T-helper 2 cell treated with Interferon-gamma antibody and Interleukin-4, amounts not matched to agents 100 ng/mL and 5 ng/mL, for 36 hours (primary cell): ENCODE results near the gene SYNGAP1. TPM values are rescaled to one million over a fixed set of nuclear protein-coding genes. Genes with fewer than 3 reads are reported as not detected.
"Not testable (repeated sequence)": the region's sequence is repeated elsewhere in the genome, so short reads cannot be mapped to it uniquely, and the experiment has no call there.

Source experiments
- intact Hi-C: fragments of 100-400 bp; cut with micrococcal nuclease; formaldehyde crosslinking; loops from one replicate; pipeline ENCODE4 v1.15.1; 2023
- total RNA-seq: library from RNA; stranded (reverse); gene quantifications from 2 replicates; pipeline ENCODE4 v1.2.3, GENCODE V29; 2022

SYNGAP1 gene
- 36.4 and 40.7 TPM in 2 replicates for total RNA-seq

DNA sequence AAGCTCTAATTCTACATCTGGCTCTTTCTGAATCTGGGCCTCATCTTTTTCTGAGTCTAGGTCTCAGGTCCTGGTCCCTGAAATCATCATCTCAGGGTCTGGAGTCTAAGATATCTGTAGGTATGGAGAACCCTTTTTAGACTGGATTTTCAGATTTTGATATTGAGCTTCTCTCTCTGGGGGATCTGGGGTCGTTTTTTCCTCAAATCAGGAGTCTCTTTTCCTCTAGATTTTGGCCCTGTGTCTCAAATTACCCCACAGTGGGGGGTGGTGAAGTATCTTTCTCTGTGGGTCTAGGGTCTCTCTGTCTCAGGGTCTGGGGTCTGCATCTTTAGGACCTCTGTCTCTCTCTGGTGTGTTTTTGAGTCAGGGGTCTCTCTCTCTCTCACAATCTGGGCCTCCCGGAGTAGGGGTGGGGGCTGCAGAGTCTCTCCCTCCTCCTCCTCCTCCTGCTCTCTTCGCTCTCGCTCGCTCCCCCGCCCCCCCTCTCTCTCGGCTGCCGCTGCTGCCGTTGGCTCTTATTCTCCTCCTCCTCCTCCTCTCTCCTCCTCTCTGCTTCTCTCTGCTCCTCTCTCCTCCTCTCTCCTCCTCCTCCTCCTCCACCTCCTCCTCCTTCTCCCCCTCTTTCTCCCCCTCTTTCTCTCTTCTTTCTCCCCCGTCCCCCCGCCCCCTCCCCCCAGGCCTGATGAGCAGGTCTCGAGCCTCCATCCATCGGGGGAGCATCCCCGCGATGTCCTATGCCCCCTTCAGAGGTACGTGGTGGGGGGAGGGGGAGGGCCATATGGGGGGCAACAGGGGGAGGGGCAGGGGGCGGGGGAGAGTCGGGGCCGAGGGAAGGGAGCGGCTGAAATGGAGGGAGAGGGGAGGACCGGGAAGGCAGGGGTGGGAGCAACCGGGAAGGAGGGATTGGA is at the start of gene SYNGAP1:
Gene SYNGAP1 (plus strand): TSS at position 486 of the 911 bp plus-strand sequence. CDS start 200 bp downstream, at position 686.
- intact Hi-C loops: loop anchor here (2.0 kb wide), 2 partner anchors 151 to 369 kb away; partner anchors contain the start of gene LEMD2

DNA sequence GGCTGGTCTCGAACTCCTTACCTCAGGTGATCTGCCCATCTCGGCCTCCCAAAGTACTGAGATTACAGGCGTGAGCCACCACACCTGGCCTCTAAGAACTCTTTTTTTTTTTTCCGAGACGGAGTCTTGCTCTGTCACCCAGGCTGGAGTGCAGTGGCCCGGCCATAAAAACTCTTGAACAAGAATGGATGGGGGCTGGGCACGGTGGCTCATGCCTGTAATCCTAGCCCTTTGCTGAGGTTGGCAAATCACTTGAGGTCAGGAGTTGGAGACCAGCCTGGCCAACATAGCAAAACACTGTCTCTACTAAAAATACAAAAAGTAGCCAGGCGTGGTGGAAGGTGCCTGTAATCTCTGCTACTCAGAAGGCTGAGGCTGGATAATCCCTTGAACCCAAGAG is 48.0 kb upstream of the SYNGAP1 start:
- intact Hi-C loops: not testable (repeated sequence)

DNA sequence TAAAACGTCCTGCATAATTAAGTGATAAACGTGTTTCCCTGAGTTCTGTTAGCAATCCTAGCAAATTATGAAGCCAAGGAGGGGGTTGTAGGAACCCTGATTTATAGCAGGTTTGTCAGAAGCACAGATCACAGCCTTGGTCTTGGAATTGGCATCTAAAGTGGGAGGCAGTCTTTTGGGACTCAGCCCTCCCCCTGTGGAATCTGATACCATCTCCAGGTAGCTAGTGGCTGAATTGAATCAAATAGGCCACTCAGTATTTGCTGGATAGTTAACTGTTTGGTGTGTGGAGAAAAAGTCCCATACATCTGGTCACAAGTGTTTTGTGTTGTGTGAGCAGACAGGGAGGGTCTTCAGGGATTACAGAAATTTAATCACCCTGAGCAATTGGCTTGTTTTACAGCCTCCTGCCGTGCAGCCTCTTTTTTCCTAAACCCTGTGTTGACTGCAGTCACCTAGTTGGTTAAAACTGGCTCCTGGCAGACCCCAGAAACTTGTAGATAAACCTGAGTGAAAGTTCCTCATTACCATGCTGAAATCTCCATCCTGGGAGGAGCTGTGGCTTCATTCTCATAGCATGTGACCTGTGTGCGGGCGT is 47.2 kb upstream of the SYNGAP1 start:
- intact Hi-C loops: no loop called here

DNA sequence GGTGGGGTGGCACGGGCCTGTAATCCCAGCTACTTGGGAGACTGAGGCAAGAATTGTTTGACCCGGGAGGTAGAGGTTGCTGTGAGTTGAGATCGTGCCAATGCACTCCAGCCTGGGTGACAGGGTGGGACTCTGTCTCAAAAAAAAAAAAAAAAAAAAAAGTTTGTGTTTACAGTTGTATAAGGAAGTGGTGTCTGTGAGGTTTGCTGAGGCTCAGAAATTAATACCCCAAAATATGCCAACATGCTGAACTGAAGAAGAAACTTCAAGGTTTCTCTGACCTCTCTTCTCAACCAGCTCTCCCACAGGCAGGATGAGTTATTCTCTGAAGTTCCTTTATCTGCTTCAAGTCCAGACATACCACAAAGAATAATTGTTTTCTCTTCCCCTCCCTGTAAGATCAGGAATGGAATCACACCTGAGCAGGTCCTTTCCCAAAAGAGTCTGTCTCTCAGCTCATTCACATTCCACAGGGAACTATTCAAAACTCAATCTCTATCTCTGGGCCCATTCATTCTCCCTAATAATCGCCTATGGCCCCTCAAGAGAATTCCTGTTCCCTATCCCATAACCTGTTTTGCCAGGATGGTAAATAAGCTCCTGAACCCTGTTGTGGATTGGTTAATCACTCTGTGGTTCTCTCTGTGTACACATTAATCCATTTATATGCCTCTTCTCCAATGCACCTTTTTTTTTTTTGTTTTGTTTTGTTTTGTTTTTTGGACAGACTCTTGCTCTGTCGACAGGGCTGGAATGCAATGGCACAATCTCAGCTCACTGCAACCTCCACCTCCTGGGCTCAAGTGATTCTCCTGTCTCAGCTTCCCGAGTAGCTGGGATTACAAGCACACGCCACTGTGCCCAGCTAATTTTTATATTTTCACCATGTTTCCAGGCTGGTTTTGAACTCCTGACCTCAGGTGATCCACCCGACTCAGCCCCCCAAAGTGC is 45.6 kb upstream of the SYNGAP1 start:
- intact Hi-C loops: no loop called here

DNA sequence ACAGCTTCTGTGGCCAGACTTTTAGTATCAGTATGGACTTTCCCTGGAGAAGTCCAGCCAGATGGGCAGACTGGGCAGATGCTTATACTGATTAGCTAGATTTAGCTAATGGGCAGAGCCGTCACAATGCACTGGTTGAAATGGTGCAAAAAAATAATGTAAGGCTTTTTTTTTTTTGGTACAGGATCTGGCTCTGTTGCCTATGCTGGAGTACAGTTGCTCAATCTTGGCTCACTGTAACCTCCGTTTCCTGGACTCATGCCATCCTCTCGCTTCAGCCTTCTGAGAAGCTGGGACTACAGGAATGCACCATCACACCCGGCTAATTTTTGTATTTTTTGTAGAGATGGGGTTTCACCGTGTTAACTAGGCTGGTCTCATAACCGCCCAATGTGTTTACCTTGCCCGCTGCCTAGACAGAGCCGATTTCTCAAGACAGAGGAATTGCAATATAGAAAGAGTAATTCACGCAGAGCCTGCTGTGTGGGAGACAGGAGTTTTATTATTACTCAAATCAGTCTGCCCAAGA is 44.7 kb upstream of the SYNGAP1 start:
- intact Hi-C loops: no loop called here

DNA sequence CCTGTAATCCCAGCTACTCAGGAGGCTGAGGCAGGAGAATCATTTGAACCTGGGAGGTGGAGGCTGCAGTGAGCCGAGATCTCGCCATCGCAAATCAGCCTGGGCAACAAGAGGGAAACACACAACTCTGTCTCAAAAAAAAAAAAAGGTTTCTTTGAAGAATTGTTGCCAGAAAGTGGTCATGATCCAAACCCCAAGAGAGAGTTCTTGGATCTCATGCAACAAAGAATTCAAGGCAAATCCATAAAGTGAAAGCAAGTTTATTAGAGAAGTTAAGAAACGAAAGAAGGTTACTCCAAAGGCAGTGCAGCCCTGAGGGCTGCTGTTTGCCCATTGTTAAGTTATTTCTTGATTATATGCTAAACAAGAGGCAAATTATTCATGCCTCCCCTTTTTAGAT is 42.7 kb upstream of the SYNGAP1 start:
- intact Hi-C loops: no loop called here

DNA sequence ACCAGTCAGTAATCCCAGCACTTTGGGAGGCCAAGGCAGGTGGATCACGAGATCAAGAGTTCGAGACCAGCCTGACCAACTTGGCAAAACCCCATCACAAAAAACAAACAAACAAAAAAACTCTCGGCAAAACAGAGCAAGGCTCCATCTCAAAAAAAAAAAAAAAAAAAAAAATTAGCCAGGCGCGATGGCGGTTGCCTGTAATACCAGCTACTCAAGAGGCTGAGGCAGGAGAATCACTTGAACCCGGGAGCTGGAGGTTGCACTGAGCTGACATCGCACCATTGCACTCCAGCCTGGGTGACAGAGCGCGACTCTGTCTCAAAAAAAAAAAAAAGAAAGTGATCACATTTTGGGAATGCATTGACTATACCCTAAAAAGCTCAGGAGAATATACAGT is 40.7 kb upstream of the SYNGAP1 start:
- intact Hi-C loops: not testable (repeated sequence)

DNA sequence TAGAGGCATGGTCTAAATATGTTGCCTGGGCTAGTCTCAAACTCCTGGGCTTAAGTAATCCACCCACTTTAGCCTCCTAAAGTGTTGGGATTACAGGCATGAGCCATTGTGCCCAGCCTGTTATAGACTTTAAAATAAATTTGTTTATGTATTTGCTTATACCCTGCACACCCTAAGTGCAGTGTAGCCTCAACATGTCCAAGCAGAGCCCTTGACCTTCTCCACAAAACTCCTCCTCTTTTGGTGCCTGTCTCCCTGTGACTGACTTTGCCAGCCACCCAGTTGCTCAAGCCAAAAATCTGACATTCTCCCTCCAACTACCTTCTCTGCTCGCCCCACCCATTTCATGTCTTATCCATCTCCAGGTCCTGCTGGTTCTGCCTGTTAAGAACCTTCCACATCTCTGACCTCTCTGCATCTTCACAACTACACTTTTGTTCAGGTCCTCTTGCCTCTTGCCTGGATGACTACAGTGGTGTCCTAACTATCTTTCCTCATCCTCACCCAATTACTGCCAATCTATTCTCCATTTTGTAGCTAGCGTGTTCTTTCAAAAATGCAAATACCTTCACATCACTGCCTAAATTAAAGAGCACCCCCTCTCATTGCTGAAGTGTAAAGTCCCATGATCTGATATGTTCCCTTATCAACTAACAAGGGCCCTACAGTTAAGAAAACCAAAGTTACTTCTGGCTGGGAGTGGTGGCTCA is 39.4 kb upstream of the SYNGAP1 start:
- intact Hi-C loops: no loop called here

DNA sequence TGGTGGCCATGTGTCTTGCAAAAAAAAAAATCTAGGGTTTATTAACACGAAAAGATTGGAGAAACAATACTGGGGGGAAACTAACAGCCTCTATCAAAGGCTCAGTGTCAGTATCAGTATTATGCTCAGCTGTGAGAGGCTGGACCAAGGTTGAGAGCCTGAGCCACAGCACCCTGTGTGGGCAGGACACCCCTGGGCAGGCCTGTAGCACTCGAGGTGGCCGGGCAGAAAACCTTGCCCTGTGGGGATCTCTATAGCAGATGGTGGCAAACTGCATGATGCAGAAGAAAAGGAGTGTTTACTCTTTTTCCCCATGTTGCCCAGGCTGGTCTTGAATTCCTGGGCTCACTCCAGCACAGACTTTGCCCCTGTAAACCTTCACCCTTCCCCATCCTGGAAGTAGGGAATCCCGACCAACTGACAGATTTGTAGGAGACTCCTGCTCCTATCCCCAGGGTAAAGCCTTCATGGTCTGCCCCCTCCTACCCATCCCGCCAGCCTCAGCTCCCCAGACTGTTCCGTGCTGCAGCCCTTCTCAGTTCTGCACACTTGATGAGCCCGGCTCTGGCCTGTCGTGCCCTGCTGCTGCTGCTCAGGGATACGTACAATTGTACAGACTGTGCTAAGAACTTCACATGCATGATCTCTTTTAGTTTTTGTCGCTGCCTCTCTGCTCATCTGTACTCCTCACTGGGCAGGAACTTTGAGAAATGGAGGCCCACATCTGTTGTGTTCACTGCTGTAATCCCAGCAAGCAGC is 36.3 kb upstream of the SYNGAP1 start:
- intact Hi-C loops: no loop called here

DNA sequence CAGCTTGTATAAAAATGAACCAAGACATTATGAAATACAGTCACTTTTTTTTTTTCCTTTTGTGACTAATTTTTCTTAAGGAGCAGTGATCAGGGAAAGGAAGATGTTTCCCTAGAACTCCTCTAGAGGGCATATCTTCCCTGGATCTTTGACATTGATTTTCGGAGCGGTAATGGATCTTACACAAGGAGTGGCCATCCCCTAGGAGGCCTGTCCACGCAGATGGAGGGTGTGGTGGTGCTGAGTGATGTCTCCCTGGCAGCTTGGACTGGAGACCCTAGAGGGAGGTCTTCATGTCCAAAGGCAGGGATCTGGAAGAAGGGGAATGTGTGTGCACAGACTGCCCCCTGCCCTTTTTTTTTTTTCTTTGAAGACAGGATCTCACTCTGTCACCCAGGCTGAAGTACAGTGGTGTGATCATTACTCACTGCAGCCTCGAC is 35.3 kb upstream of the SYNGAP1 start:
- intact Hi-C loops: no loop called here

DNA sequence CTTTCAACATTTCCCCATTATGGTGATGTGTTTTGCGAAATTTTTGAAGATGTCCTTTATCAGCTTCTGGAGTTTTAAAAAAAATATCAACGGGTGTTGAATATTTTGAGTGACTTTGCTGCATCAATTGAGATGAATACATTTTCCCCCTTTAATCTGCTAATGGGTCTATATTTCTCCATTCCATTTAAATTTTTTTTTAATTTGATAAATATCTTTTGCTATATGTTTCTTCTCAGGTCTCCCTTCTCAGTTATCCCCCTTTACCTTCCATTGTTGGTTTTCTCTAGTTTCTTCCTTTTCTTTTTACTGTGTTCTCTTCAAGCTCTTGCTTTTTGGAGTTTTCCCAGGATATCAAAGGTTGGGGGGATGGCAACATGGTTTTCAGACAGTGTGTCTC is 29.7 kb upstream of the SYNGAP1 start:
- intact Hi-C loops: loop anchor here (2.0 kb wide), 1 partner anchor 191 kb away; the partner anchor contains the start of gene BAK1

DNA sequence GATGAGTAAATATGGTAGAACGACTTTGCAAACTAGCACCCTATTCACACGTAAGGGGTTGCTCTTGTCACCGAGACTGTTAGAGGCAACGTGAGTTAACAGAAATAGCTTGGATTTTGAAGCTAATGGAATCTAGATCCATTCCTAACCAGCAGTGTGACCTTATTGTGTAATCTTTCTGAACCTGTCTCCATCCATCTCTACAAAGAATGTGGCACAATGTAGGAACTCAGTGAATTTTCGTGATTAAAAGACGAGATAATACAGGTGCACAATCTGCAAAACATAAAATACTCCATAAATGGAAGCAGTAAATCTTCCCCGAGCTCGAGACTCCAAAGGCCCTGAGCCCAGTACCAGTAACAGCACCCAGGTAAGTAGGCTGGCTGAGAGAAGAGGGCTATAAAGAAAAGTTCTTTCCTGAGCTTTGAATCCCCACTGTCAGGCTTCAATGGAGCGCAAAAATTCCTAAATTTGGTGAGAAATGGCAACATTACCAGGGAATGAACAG is 29.0 kb upstream of the SYNGAP1 start:
- intact Hi-C loops: loop anchor here (1.0 to 2.0 kb wide), 11 partner anchors 19 to 190 kb away; partner anchors contain the start of genes B3GALT4, BAK1, PFDN6 and WDR46

DNA sequence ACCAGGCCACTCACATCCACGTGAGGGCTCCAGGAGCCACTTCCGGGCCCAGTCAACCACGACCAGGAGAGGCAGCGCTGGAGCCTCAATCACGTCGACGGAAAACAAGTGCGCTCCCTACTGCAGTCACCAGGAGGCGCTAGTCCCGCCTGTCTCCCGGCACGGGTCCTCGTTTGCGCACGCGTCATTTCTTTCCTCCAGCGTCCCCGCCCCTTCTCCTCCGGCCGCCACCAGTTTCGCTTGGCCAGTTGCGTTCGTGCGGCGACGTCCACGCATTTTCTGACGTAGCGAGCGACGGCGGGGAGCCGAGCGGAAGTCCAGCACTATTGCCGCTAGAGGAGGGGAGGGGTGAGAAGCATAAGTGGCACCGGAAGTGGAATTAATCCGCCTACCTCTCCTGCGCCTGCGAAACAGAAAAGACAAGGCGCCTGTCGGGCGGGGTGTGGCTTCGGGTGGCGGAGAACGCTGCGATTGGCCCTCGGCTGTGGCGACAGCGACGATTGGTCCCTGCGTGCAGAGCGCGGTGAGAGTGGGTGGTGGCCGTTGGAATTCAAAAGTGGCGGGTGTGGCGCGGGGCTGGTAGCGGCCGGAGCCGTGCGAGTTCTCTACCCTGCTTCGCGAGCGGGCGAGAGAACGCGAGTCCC is 28.5 kb upstream of the SYNGAP1 start, which contains the start of gene KIFC1:
Gene KIFC1 (plus strand): TSS at position 546 of the 644 bp plus-strand sequence. CDS start 163 bp downstream, outside the sequence.
- intact Hi-C loops: loop anchor here (1.0 to 2.0 kb wide), 11 partner anchors 19 to 189 kb away; partner anchors contain the start of genes B3GALT4, BAK1, PFDN6 and WDR46

DNA sequence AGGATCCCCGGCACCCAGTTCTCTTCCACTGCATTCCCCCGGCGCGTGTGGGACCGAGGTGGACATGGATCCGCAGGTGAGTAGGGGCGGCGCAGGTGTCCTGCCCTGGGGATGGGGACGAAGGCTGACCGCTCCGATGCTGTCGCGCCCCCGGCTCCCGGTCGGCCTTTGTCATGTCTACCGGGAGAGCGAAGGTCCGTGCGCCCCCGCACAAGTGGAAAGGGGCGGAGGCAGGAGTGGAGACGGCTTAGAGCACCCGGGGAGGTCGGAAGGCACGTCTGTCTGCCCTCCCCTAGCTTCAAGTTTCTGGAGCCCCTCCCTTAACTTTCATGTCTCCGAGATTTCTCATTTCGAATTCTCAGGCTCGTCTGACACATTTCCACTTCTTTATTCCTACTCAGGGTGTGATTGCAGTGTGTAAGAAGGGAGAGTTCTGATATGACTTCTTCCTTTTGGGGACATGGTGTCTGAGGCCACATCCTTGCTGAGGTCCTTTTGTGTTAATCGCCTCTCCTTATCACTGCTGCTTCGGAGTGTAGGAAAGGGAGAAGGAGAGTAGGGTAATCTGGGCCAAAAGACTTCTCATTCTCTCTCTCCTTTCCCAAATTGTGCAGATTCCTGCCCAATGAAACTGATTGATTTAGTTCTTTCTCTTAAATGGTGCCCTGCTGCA is 27.8 kb upstream of the SYNGAP1 start:
- intact Hi-C loops: loop anchor here (1.0 to 2.0 kb wide), 11 partner anchors 18 to 189 kb away; partner anchors contain the start of genes B3GALT4, BAK1, PFDN6 and WDR46

DNA sequence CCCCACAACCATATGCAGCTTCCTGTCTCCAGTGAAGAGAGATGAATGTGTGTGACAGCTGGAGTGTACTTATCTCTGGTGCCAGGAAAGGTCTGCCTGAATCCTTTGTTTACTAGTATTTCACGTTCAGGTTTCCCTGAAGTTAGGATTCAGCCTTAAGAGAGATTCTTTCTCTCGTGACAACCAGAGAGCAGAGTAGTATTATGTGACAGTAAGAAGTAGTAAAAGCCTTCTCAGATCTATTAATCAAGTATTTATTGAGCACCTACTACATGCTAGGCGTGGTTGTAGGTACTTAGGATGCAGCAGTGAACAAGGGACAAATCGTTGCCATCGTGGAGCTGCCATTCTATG is 27.3 kb upstream of the SYNGAP1 start:
- intact Hi-C loops: no loop called here

DNA sequence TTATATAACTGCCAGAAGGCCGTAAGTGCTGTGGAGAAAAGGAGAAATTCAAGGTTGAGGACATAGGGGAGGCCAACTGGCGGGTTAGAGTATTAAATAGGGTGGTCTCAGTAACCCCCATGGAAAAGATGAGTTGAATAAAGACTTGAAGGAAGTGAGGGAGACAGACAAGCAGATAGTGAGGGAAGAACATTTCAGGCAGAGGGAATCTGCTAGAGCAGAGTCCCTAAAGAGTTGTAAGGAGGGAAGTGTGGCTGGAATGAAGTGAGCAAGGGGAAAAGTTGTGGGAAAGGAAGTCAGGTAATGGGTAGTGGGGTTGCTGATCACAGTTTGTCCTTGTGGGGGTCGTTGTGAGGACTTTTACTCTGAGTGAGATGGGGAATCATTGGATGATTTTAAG is 26.9 kb upstream of the SYNGAP1 start:
- intact Hi-C loops: no loop called here

DNA sequence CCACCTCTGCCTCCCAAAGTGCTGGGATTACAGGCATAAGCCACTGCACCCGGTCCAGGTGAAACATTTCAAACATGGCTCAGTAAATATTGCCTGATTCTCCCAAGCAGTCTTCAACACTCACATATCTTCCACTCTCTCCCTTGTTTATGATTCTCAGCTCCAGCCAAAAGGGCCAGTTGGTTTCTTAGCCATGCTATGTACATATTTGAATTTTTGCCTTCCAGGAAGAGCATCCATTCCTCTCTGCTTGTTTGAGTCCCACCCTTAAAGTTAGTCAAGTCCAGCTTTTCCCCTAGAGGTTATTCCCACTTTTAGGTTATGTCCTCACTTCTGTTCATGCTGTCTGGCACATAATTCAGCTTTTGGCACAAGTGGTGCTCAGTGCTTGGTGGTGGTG is 22.3 kb upstream of the SYNGAP1 start:
- intact Hi-C loops: no loop called here

DNA sequence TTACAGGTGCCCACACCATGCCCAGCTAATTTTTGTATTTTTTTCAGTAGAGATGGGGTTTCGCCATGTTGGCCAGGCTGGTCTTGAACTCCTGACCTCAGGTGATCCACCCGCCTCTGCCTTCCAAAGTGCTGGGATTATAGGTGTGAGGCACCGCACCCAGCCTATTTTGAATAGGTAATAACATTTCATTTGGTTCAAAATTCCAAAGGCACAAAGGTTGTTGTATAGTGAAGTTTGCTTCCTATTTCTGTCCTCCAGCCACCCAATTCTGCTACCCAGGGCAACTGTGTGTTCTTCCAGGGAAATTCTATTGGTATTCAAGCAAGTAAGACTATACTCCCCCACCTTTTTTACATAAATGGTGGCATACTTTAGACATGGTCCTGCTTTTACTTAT is 21.3 kb upstream of the SYNGAP1 start:
- intact Hi-C loops: not testable (repeated sequence)
